ENCODE data around the gene MAFG.

DNA sequence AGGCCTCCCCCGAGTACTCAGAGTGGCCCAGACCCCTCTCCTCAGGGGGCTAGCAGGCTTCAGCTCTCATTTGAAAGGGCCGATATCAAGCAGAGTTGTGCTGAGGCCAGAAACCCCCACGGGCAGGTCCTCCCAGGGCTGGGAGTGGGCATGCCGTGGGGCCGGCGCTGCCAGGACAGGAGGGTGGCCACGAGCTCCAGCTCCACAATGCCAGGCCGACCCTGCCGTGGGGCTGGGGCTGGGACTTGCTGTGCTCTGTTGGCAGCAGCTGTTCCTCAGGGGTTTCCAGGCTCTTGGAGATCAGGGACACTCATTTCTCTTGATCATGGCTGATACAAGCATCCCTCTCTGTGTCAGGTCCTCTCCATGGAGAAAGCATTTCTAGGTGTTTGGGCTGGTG lies 28.6 kb downstream of the MAFG start:
- TF ChIP-seq CTCF (conservative IDR thresholded peaks at IDR 0.05; ENCODE audit: low read length), result no peak
- TF ChIP-seq EZH2phosphoT487 (IDR thresholded peaks at IDR 0.05; ENCODE audit: borderline replicate concordance, low read depth, low read length), result no peak

Data from OCI-LY7 (cell line).